K562 (cell line): Measurements from ENCODE around the gene IDH3G. TPM values are rescaled to one million over a fixed set of nuclear protein-coding genes. Genes with fewer than 3 reads are reported as not detected.

Experiments used
- ATF7 ChIP-seq: fragments of 450-650 bp; IDR thresholded peaks from 2 replicates; pipeline ENCODE4 v1.7.1; 2014; ENCODE audit warnings: mild to moderate bottlenecking, moderate library complexity
- BACH1 ChIP-seq: fragments of 200-800 bp; sonication (Bioruptor generic); IDR thresholded peaks from 2 replicates; pipeline ENCODE4 v1.6.1; 2016; ENCODE audit warnings: missing genetic modification characterization, missing compliant biosample characterization
- DLX4 ChIP-seq: fragments of 250-450 bp; sonication (Bioruptor Pico); IDR thresholded peaks from 2 replicates; pipeline ENCODE4 v1.6.1; 2021; ENCODE audit warnings: mild to moderate bottlenecking
- ETV5 ChIP-seq: sonication (generic); formaldehyde crosslinking; IDR thresholded peaks from 2 replicates; pipeline ENCODE4 v1.4.0; 2020; ENCODE audit warnings: low read depth, mild to moderate bottlenecking, missing genetic modification reagents
- FOXJ3 ChIP-seq: sonication (generic); formaldehyde crosslinking; IDR thresholded peaks from 2 replicates; pipeline ENCODE4 v1.4.0; 2020; ENCODE audit warnings: mild to moderate bottlenecking, missing genetic modification reagents
- HDAC1 ChIP-seq, 2 experiments: fragments of 450-650 bp; IDR thresholded peaks; 2 replicates each; pipeline ENCODE4 v1.6.1; 2016 to 2017; ENCODE audit warnings: inconsistent platforms in 1 of 2, mild to moderate bottlenecking in 1 of 2, moderate library complexity in 1 of 2
- HDGF ChIP-seq: fragments of 450-650 bp; IDR thresholded peaks from 2 replicates; pipeline ENCODE4 v1.6.1; 2016
- KAT8 ChIP-seq: fragments of 450-650 bp; IDR thresholded peaks from 2 replicates; pipeline ENCODE4 v1.6.1; 2016; ENCODE audit warnings: low read depth, mild to moderate bottlenecking
- KDM5B ChIP-seq: fragments of 200-600 bp; sonication (generic); IDR thresholded peaks from 2 replicates; pipeline ENCODE4 v1.6.1; 2012; ENCODE audit warnings: low read depth, mild to moderate bottlenecking, moderate library complexity, low read length, control low read depth, inconsistent platforms; ENCODE audit not compliant: insufficient replicate concordance
- KLF1 ChIP-seq: fragments of 450-650 bp; IDR thresholded peaks from 2 replicates; pipeline ENCODE4 v1.6.1; 2016; ENCODE audit warnings: missing genetic modification characterization, missing compliant biosample characterization
- KLF13 ChIP-seq: fragments of 450-650 bp; IDR thresholded peaks from 2 replicates; pipeline ENCODE4 v1.6.1; 2016; ENCODE audit warnings: missing genetic modification characterization, low read depth, mild to moderate bottlenecking, missing compliant biosample characterization, moderate library complexity, borderline replicate concordance
- KLF16 ChIP-seq: IDR thresholded peaks from 2 replicates; pipeline ENCODE4 v1.6.1; 2016; ENCODE audit warnings: antibody characterized with exemption
- MTA2 ChIP-seq: fragments of 450-650 bp; IDR thresholded peaks from 2 replicates; pipeline ENCODE4 v1.6.1; 2016; ENCODE audit warnings: low read depth
- NR2C1 ChIP-seq, 2 experiments: fragments of 450-650 bp; IDR thresholded peaks; 2 replicates each; pipeline ENCODE4 v1.6.1; 2017; ENCODE audit warnings: mild to moderate bottlenecking in 2 of 2, antibody characterized with exemption in 1 of 2, inconsistent platforms in 1 of 2, missing compliant biosample characterization in 1 of 2, missing genetic modification characterization in 1 of 2
- PPARD ChIP-seq: fragments of 250-450 bp; sonication (Bioruptor Pico); IDR thresholded peaks from 2 replicates; pipeline ENCODE4 v1.8.0; 2022; ENCODE audit warnings: inconsistent platforms, mild to moderate bottlenecking, moderate library complexity
- RAD21 ChIP-seq, 2 experiments: fragments of 250-450 bp in 1 of 2; fragments of 450-650 bp in 1 of 2; sonication (Bioruptor Pico) in 1 of 2; formaldehyde crosslinking in 1 of 2; IDR thresholded peaks in 1 of 2; conservative IDR thresholded peaks in 1 of 2; 2 replicates each; pipeline versions ENCODE4 v1.4.0 to v1.8.0; 2020 to 2022; ENCODE audit warnings: mild to moderate bottlenecking in 2 of 2, moderate library complexity in 1 of 2
- RAD51 ChIP-seq: fragments of 450-650 bp; IDR thresholded peaks from 2 replicates; pipeline ENCODE4 v1.7.1; 2016; ENCODE audit warnings: low read depth, mild to moderate bottlenecking, borderline replicate concordance
- SMARCB1 ChIP-seq: IDR thresholded peaks from 2 replicates; pipeline ENCODE4 v1.6.1; 2011; ENCODE audit warnings: improper control_type of control experiment, low read depth; ENCODE audit not compliant: insufficient read length
- SRSF9 ChIP-seq: fragments of 200-400 bp; formaldehyde crosslinking; IDR thresholded peaks from 2 replicates; pipeline ENCODE4 v1.6.1; 2017; ENCODE audit warnings: low read depth, low read length, borderline replicate concordance
- TCF3 ChIP-seq: sonication (generic); formaldehyde crosslinking; IDR thresholded peaks from 2 replicates; pipeline ENCODE4 v1.4.0; 2020; ENCODE audit warnings: mild to moderate bottlenecking, missing genetic modification reagents
- ZBTB1 ChIP-seq: sonication (generic); formaldehyde crosslinking; IDR thresholded peaks from 2 replicates; pipeline ENCODE4 v1.8.1; 2023; ENCODE audit warnings: missing genetic modification reagents, low read depth, mild to moderate bottlenecking, borderline replicate concordance
- ZBTB33 ChIP-seq: sonication (generic); formaldehyde crosslinking; IDR thresholded peaks from 2 replicates; pipeline ENCODE4 v1.8.1; 2023; ENCODE audit warnings: mild to moderate bottlenecking, missing genetic modification reagents
- ZNF512 ChIP-seq: IDR thresholded peaks from 2 replicates; pipeline ENCODE4 v1.6.1; 2016; ENCODE audit warnings: missing genetic modification characterization, missing compliant biosample characterization
- ZNF76 ChIP-seq: fragments of 250-450 bp; sonication (Bioruptor Pico); IDR thresholded peaks from 2 replicates; pipeline ENCODE4 v1.4.0; 2020; ENCODE audit warnings: mild to moderate bottlenecking, moderate library complexity, borderline replicate concordance
- polyA plus RNA-seq, 8 experiments: library from polyadenylated mRNA; depleted of rRNA in 4 of 8; stranded (reverse) in 5 of 8; unstranded in 3 of 8; fragments of >200 nt; fragmentation: Nextera tagmentation in 2 of 8; fragmentation: Illumina TruSeq in 1 of 8; extraction: Ambion mirVana in 2 of 8; extraction: Trizol in 1 of 8; gene quantifications; 2 replicates each; pipeline versions ENCODE4 v1.2.1 to v1.2.3, GENCODE V29; 2011 to 2014; ENCODE audit warnings: inconsistent platforms in 1 of 8, missing spikeins in 1 of 8
- total RNA-seq, 7 experiments: library from RNA; depleted of rRNA in 6 of 7; stranded (reverse); fragments of >200 nt in 6 of 7; fragmentation: Illumina TruSeq in 2 of 7; extraction: Trizol in 2 of 7; gene quantifications; 2 replicates each; pipeline versions ENCODE4 v1.2.1 to v1.2.3, GENCODE V29; 2011 to 2021; ENCODE audit warnings: low replicate concordance in 1 of 7

The IDH3G gene
- total and polyA plus RNA-seq, 9 of the 15 experiments (the other 6 are each of a cell fraction or from before 2014, with no cell fraction given): 24.3 to 72.5 (median 37.9) TPM

- TF ChIP-seq ATF7 (peak; percentile 25; the same call in 1 of the 2 replicates), BACH1 (tag) (no peak), MTA2 (peak; percentile 64), ZNF512 (no peak), RAD21 (CRISPR knock-in tag; conservative IDR thresholded peaks at IDR 0.05 in 1 of 2, IDR thresholded peaks at IDR 0.05 in 1 of 2) (no peak), SMARCB1 (no peak), KAT8 (no peak), KLF16 (peak; percentile 61; the same call in 1 of the 2 replicates), ZBTB33 (CRISPR knock-in tag) (no peak), KLF13 (tag) (no peak), DLX4 (no peak), ETV5 (peak; percentile 94), RAD51 (peak; percentile 63; the same call in 1 of the 2 replicates), FOXJ3 (CRISPR knock-in tag) (no peak), ZNF76 (CRISPR knock-in tag) (peak; percentile 36; the same call in 1 of the 2 replicates), NR2C1 (IDR thresholded peaks at IDR 0.05) (no peak), NR2C1 (tag; IDR thresholded peaks at IDR 0.05) (no peak), KLF1 (tag) (no peak), HDGF (no peak), PPARD (no peak), SRSF9 (no peak), TCF3 (CRISPR knock-in tag) (peak; percentile 94), HDAC1 (IDR thresholded peaks at IDR 0.05) (peak in 1 of 2 experiments; percentile 68; a peak in 1 of 4 replicates), KDM5B (peak; percentile 62), ZBTB1 (no peak)
These were observed 28.8 kb downstream of the IDH3G start (continued) for GRCh38 chrX:153765138-153766079.
